NCI-H345 treated with DMSO at 0.1 percent for 48 hours (cell line): Measurements from ENCODE around the gene B3GNT9.

Experiments used
- DNase-seq: peaks from one replicate; lab custom pipeline; 2025; ENCODE audit not compliant: unreplicated experiment; lab: John Stamatoyannopoulos, UW

B3GNT9 gene

DNA sequence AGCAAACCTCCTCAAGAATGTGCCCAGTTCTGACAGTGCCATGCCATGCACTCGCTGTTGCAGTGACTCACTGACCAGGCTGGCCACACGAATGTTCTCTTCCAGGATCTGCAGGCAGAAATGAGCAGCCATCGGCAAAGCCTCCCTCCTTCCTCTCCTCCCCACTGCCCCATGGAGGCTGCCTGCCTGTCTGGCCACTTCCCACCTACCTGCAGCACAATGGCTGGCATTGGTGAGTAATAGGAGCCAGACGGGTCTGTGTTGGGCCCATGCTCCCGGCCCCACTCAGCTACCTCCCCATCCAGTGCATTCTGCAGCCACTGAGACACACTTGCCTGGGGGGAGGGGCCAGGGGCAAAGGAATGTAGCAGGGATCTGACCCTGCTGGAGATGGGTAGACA is 35.8 kb upstream of the B3GNT9 start:
- DNase-seq: no peak

DNA sequence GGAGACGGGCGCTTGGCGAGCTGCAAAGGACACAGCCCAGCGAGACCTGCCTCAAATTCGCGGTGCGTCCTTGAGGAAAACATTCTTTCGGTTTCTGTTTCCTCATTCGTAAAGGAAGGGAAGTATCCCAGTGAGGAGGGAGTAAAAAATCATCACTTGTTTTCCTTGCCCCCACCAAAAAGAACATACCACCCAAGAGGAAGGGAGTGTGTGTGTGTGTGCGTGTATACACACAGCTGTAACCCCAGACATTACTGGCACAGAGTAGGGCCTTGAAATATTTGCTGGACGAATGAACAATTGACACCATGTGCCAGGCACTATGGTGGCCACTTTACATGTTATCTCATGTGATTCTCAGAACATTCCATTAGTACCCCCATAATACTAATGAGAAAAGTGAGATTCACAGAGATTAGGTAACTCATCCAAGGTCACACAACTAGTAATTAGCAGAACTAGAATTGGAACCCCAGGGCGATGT is 34.9 kb upstream of the B3GNT9 start:
- DNase-seq: no peak

DNA sequence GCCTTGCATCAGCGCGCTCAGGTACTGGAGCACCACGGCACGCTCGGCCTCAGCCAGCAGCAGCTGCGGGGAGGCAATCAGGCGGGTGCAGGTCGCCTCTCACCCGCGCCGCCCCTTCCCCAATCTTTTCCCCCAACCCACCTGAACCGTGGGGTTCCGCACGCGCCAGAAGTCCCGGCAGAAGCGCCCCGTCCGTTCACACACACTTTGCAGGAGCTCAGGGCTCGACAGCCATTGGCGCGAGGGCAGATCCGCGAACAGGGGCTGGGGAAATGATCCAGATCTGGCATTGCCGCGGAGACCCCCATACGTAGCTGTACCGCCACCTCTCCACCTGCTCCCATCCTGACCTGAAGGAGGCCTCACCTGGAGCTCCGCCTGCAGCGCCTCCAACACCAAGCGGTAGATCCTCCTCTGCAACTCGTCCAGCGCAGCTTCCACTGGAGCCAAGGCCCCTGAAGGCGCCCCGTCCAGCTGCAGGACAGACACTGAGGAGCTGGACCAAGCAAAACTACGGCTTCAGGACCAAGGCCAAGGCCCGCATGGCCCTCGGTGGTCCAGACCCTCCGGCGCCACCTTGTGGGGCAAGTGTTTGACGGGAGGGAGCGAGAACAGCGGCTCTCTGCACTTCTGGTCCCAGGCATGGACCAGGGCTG is 34.3 kb upstream of the B3GNT9 start:
- peak; percentile 50 for DNase-seq

DNA sequence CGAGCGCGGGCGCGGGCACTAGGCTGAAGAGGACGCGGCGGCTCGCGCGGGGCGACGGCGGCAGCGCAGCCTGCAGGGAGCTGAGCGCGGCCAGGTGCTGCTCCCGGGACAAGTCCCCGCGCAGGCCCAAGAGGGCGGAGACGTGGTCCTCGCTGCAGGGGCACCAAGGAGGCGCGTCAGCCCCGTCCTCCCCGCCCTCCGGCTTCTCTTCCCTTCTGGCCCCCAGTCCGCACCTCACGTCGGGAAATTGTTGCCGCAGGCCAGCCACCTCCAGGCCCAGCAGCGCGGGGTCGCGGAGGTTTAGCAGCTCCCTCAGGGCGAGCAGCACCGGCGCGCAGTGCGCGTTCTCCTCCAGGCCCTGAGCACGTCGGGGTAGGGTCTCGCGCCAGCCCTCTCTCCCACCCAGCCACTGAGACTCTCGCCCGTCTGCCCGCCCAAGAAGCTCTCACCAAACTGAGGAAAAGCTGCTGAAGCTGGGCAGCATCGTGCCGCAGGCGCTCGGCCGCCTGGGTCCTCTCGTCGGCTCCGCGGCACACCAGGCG is 33.7 kb upstream of the B3GNT9 start:
- DNase-seq: no peak

DNA sequence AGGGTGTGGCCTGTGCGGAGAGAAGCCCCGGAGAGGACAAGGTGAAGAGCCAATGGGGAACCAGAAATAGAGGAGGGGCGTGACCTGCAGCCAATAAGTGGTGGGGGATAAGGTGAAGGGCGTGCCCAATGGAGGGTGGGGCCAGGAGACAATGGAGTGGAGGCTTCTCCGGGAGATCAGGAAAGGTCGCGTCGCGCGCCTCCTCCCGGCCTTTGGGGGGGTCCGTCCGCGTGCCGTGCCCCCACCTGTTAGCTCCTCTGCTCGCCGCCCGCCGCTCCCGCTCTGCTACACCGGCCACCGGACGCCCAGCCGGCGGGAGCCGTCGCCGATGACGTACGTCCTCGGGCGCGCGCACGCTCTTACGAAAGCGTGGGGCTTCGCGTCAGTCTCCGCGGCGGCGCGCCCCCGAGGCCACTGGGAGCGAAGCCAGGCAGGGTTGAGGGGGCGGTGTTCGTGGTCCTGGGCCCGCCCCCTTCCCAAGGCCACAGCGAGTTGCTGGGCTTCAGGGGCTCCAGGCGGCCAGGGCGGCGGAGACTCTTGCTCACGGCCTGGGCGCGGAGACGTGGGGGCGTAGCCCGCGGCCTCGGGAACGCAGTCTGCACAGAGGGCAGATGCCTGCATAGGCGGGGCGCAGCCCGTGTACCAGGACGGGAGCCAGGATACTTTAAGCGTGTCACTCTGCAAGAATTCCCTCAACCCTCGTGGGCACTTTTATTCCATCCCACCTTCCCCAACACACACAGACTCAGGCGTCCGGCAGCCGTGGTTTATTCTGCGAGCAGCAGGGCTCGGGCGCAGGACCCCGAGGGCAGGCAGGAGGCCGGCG is 33.0 kb upstream of the B3GNT9 start, which contains the start of gene MATCAP1:
TSS of gene MATCAP1 (minus strand) at position 337 of the 826 bp plus-strand sequence. CDS start 3,353 bp downstream, outside the sequence.
- DNase-seq: peak; percentile 88

DNA sequence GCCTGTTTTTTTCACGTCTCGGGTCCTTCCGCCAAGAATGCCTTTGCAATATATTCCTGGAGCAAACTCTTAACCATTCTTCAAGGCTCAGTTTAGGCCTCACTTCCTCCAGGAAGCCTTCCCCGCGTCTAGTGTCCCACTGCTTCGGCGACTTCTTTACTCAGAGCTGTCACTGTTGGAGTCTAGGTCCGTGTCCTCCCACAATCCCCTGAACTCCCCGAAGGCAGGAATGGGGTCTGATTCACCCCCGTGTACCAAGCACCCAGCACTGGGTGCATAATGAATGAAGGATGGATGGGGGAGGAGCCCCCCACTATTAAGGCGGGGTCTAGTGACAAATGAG is 32.5 kb upstream of the B3GNT9 start:
- DNase-seq: no peak

DNA sequence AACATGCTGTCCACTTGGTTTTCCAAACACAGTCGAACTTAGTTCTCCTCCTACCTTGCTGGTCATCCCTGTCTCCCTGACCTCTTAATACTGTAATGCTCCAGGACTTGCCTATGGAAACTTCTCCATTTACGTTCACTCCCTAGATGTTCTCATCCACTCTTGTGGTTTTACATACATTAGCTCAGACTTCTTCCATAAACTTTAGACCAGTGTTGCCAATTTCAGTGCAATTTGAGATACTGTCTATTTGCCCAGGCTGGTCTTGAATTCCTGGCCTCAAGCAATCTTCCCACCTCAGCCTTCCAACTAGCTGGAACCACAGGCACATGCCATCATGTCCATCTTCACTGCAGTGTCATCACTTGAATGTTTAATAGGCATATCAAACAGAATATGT is 31.5 kb upstream of the B3GNT9 start:
- DNase-seq: no peak

DNA sequence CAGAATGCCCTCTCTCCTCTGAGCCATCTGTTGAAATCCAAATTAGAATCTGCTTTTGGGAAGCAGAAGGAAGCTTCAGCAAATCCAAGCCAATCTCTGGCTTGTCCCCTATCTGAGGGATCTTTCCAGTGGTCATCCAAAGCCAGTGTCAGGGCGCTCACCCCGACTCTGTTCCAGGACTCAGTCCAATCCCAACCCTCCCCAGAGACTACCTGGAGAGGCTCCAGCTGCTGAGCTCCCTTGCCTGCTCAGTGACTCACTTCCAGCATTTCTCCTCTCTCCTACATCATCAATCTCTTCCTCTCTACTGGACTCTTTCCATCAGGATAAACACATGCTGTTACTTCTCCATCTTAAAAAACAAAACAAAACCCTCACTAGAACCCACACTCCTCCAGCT is 30.5 kb upstream of the B3GNT9 start:
- no peak for DNase-seq

DNA sequence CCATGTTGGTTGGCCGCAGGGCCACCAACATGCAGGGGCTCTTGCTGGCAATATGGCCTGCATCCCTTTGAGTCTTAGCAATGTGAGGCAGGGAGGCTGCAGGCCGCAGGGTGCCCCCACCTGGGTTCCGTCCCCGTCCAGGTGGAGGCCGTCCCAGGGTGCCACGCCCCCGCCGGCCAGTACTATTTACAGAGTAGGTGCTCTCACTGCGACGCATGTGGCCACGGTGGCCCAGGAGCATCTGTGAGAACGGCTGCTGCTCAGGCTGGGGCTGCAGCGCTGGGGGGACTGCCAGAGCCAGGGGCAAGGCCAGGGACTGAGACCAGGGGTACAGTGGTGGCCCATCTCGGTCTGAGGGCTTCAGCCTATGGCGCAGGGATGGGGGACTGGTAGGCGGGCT is 29.4 kb upstream of the B3GNT9 start:
- DNase-seq: no peak

DNA sequence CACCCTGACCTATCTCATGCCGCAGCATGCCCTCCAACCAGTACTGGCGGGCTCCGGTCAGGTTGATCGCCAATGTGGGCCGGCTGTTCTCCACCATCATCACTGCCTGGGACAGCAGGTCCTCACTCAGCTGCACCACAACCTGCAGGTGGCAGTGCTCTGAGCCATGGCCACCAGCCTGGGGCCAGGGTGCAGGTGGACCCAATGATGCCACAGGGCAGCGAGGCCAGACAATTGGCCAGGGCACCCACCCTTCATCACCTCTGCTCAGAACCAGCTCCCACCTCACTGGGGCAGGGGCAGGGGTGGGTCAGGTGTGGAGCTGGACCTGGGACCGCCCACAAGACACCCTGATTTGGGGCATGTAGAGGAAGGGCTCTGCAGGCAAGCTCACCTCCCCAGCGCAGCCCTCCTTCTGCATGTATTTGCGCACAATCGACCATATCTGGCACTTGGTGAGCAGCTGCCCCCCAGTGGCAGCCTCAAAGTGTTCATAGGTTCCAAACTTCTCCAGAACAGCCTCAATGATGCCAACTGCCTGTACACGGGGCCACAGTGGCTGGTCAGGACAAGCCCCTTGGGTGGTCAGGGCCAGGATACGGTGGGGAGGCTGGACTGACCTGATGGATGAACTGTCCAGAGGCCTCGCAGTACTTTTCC is 28.8 kb upstream of the B3GNT9 start:
- DNase-seq: no peak

DNA sequence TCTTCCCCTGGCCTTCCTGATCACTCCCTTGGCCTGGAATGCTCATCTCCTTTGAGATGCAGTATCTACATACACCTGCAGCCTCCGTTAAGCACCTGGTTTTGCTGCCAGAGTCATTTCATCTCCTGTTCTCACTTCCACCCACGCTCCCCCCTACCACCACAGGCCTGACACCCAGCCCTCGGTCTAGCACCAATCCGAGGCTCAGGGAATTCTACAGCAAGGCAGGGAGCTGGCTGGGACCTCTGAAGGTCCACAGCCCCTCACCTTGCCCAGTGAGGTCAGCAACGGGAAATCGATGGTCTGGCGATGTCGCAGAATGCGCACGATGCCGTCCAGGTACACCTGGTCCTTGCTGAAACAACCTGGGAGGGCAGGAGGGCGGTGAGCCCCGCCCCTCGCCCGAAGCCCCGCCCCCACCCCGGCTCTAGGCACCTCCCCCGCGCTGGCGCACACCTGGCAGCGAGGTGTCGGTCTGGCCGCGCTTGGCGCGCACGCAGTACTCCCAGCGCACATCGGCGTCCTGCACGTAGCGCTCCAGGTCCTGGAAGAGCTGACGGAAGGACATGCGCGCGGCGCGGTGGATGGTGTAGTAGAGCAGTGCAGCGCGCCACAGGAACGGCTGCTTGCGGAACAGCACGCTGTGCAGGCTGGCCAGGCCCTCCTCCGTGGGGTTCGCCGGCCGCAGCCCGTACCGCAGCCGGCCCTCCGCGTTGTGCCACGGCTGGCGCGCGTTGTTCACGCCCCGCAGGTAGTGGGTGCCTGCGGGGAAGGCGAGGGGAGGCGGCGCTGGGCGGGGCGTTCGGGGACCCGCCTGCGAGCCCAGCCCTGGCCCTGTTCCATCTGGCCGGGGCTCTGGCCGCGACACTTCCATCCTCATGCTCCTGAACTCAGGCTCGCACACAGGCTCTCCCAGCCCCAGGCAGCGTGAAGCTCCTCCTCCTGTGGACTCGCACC is 27.2 kb upstream of the B3GNT9 start:
- peak; percentile 57 for DNase-seq

DNA sequence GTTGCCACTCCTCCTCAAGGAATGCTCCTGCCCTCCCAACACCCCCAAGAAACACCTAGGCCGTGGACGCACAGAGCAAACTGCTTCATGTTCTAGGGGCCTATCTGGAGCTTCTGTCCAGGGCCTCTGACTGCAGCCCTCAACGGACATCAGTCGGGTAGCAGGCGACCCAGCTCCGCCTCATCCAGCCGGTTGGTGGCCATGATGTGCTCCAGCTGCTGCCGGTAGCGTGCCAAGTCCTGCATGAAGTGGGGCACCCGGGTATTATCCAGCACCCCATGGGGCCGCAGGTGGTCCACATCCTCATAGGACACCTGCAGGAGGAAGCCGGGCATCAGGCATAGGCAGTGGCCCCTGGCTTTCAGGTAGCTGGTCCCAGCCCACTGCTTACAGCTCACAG is 25.9 kb upstream of the B3GNT9 start:
- DNase-seq: peak; percentile 50

DNA sequence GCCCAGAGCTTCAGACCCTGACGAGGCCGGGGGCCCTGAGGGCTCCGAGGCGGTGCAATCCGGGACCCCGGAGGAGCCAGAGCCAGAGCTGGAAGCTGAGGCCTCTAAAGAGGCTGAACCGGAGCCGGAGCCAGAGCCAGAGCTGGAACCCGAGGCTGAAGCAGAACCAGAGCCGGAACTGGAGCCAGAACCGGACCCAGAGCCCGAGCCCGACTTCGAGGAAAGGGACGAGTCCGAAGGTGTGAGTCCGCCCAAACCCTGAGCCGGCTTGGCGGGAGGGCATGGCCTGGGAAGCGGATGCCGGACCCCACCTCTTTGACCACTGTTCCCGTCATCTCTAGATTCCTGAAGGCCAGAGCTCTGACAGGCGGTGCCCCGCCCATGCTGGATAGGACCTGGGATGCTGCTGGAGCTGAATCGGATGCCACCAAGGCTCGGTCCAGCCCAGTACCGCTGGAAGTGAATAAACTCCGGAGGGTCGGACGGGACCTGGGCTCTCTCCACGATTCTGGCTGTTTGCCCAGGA is 24.0 kb upstream of the B3GNT9 start:
- no peak for DNase-seq

DNA sequence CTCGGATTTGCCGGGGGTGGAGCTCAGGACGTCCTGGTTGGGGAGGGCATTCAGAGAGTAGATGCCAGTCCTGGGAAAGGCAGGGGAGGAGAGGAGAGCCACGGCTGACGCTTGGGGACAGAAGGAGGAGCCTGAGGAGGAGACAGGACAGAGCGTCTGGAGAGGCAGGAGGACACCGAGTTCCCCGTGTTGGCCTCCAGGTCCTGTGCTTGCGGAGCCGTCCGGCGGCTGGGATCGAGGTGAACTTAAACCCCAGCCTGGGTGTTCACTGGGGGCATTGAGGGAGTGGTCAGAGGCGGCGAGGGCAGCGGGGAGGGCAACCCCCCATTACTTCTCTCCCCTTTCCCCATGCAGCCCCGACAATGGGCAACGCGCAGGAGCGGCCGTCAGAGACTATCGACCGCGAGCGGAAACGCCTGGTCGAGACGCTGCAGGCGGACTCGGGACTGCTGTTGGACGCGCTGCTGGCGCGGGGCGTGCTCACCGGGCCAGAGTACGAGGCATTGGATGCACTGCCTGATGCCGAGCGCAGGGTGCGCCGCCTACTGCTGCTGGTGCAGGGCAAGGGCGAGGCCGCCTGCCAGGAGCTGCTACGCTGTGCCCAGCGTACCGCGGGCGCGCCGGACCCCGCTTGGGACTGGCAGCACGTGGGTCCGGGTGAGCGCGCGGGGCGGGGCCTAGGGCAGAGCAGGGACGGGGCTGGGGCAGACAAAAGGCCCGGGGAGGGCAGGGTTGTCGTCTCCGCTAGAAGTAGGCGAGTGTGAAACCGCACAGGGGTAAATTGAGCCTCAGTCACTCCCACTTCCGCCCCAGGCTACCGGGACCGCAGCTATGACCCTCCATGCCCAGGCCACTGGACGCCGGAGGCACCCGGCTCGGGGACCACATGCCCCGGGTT is 23.3 kb upstream of the B3GNT9 start:
- DNase-seq: no peak

DNA sequence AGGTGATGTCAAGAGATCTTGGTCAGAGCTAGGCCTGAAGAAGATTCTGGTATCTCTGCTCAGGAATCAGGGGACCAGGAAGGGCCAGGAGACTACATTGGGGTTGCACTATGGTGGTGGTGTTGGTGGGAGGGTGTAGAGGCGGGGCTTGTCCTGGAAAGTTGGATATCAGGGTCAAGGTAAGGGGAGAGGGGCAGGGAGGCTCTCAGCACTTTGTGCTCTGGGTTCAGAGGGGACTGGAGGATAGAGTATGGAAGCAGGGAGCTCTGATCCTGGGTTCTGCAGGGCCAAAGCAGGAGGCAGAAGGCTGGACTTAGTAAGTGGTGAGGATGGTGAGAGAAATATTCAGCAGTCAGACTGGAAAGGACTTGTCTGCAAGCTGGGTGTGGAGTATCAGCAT is 22.5 kb upstream of the B3GNT9 start:
- DNase-seq: no peak

DNA sequence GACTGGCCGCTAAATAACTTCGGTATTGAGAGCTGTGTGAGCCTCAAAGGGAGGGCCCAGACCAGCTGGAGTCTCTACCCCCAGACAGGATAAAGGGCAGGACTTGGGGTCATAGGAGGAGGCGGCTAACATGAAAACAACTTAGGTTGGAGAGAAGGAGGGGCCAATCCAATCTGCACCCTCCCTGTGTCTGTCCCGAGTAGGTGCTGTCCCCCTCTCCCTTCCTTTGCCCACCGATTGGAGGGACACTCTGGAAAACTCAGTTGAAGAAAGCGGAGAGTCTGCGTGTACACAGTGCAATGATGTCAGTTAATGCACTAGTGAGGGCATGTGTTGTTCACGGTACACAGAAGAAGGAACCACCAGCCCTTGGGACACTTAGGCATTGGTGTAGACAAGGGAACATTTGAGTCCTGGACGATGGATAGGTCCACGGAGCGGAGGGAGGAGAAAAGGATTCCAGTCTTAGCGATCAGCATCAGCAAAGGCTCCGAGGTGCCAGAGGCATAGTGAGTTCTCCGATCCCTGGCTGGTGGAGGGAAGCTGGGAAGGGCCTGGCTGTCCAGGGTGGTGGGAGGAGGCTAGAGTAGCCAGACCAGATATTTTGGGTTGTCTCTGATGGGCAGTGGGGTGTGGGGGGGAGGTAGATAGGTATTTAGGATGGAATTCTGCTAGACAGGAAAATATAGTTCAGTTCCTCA is 20.3 kb upstream of the B3GNT9 start:
- DNase-seq: no peak

DNA sequence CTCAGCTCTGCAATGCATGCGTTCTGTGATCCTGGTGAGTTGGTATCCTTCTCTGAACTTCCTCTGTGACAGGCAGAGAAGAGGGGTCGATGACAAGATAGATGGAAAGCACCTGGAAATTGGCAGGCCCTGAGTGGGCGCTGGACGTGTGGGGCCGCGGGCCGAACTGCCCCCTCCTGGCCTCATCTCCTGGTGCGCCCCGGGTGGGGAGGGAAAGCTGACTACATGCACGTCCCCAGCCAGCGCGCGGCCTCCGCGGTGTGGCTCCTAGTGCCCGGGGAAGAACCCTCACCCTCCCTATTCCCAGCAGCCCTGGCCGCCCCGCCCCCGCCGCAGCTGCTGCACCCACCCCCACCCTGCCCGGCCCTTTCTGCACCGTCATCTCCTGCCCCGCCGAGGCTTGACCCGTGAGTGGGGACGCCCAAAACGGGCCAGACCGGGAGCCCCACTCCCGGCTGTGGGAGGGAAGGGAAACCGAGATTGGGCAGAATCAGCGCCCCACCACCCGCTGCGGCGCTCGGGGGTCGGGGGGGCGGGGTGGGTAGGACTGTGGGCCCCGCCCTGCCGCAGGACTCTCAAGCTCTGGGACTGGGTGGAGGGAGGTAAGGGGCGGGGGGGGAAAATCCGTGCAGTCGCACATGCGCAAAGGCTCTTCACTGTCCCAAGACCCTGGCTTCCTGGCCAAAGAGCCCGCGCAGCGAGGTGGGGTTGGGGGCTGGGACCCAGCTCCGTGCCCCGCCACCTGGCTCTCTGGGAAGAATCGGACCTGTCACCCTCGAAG is 19.6 kb upstream of the B3GNT9 start, which contains the start of gene NOL3:
TSS of gene NOL3 (plus strand) at position 371 of the 781 bp plus-strand sequence.
- DNase-seq: peak; percentile 21

DNA sequence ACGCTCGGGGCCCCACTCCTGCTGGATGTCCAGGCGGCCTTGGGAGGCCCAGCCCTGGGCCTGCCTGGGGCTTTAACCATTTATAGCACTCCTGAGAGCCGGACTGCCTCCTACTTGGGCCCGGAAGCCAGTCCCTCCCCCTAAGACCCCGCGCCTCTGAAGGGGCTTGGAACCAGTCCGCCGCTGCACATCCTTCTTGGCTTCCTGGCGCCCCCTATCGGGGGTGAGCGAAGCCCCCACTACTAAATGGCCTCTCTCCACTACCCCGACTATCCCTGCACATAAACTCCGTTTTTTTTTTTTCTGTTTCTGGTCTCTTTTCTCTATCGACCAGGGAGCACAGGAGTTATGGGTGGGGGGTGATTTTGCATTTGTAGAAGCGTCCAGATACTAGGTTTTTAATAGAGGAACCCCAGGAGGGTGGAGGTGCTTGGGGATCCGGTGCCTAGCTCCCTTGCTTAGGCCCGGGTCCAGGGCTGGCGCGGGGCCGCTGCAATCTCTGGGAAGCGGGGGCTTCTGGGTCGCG is 18.9 kb upstream of the B3GNT9 start:
- DNase-seq: no peak
